Hepatocyte (in vitro differentiated cells): ENCODE measurements around the gene ATP8B4. TPM values are rescaled to one million over a fixed set of nuclear protein-coding genes. Genes with fewer than 3 reads are reported as not detected.

ENCODE experiments used
- DNase-seq: peaks from one replicate; pipeline ENCODE4 v3.0.0-alpha.2; 2016; ENCODE audit warnings: low spot score
- H2AFZ ChIP-seq: fragments of 200-600 bp; sonication (generic); 2 replicates; pipeline ENCODE4 v1.6.0; 2016; ENCODE audit warnings: antibody characterized with exemption, mild to moderate bottlenecking
- H3K27ac ChIP-seq: fragments of 200-600 bp; sonication (generic); 2 replicates; pipeline ENCODE4 v1.5.1; 2016; ENCODE audit warnings: mild to moderate bottlenecking
- H3K27me3 ChIP-seq: fragments of 200-600 bp; sonication (generic); 2 replicates; pipeline ENCODE4 v1.6.1; 2016
- H3K36me3 ChIP-seq: fragments of 200-600 bp; sonication (generic); replicated peaks from 2 replicates; pipeline ENCODE4 v1.5.1; 2016; ENCODE audit warnings: low read depth; ENCODE audit not compliant: insufficient read depth
- H3K4me1 ChIP-seq: fragments of 200-600 bp; sonication (generic); 2 replicates; pipeline ENCODE4 v1.5.1; 2016; ENCODE audit warnings: mild to moderate bottlenecking, moderate library complexity; ENCODE audit not compliant: insufficient read depth
- H3K4me2 ChIP-seq: fragments of 200-600 bp; sonication (generic); 2 replicates; pipeline ENCODE4 v1.6.0; 2016
- H3K4me3 ChIP-seq: fragments of 200-600 bp; sonication (generic); 2 replicates; pipeline ENCODE4 v1.5.1; 2016; ENCODE audit warnings: mild to moderate bottlenecking
- H3K79me2 ChIP-seq: fragments of 200-600 bp; sonication (generic); 2 replicates; pipeline ENCODE4 v1.6.0; 2017; ENCODE audit warnings: mild to moderate bottlenecking
- H3K9me2 ChIP-seq: fragments of 200-600 bp; sonication (generic); replicated peaks from 2 replicates; pipeline ENCODE4 v1.6.0; 2017; ENCODE audit warnings: mild to moderate bottlenecking; ENCODE audit not compliant: insufficient read depth
- H3K9me3 ChIP-seq: fragments of 200-600 bp; sonication (generic); 2 replicates; pipeline ENCODE4 v1.5.1; 2016; ENCODE audit warnings: low read depth, mild to moderate bottlenecking
- H4K20me1 ChIP-seq: fragments of 200-600 bp; sonication (generic); 2 replicates; pipeline ENCODE4 v1.6.0; 2016; ENCODE audit warnings: mild to moderate bottlenecking; ENCODE audit not compliant: insufficient read depth, poor library complexity, severe bottlenecking
- CTCF ChIP-seq: fragments of 200-600 bp; sonication (generic); IDR thresholded peaks from 2 replicates; pipeline ENCODE4 v1.5.1; 2016; ENCODE audit warnings: antibody characterized with exemption, mild to moderate bottlenecking; ENCODE audit not compliant: poor library complexity
- EZH2 ChIP-seq: fragments of 200-600 bp; sonication (generic); IDR thresholded peaks from 2 replicates; pipeline ENCODE4 v1.6.1; 2016; ENCODE audit warnings: antibody characterized with exemption, mild to moderate bottlenecking, borderline replicate concordance
- EZH2phosphoT487 ChIP-seq: fragments of 200-600 bp; sonication (generic); IDR thresholded peaks from one replicate; pipeline ENCODE4 v1.6.1; 2018; ENCODE audit warnings: antibody characterized with exemption, mild to moderate bottlenecking, low read depth, moderate library complexity; ENCODE audit not compliant: unreplicated experiment, severe bottlenecking
- WGBS: methylation state at CpG from one replicate; pipeline ENCODE4 v1.1.6; 2016; ENCODE audit warnings: low lambda C conversion rate; ENCODE audit errors: missing lambda C conversion rate; 5-methylcytosine and 5-hydroxymethylcytosine counted together
- polyA plus RNA-seq: library from polyadenylated mRNA; unstranded; fragments of >200 nt; fragmentation: Nextera tagmentation; extraction: Ambion mirVana; gene quantifications from 2 replicates; pipeline ENCODE4 v1.2.1, GENCODE V29; 2016
- total RNA-seq: library from RNA; depleted of rRNA; stranded (reverse); fragments of >200 nt; gene quantifications from 2 replicates; pipeline ENCODE4 v1.2.3, GENCODE V29; 2014

ATP8B4 gene
- total and polyA plus RNA-seq, 2 experiments from 2014 or later = 1.3 to 9.5 TPM

- no peak overlapping the region for H3K4me2 ChIP-seq
- H2AFZ ChIP-seq = no peak overlapping the region
- H3K4me1 ChIP-seq = no peaks in the 10 kb centered on the region
- no peak for DNase-seq
- no peaks in the 10 kb centered on the region for H3K9me2 ChIP-seq
- no peaks in the 10 kb centered on the region for H3K36me3 ChIP-seq
- H3K4me3 ChIP-seq = no peak overlapping the region
- no peaks in the 10 kb centered on the region for H4K20me1 ChIP-seq
- H3K27me3 ChIP-seq = no peaks in the 10 kb centered on the region
- 95% methylated on average over 2 of the region's 2 CpGs for WGBS
- TF ChIP-seq EZH2phosphoT487 = no peak
- H3K27ac ChIP-seq = no peak overlapping the region
- no peaks in the 10 kb centered on the region for H3K79me2 ChIP-seq
- H3K9me3 ChIP-seq = no peaks in the 10 kb centered on the region
Measured at GRCh38 chr15:49923671-49924070, 195.4 kb downstream of the ATP8B4 start.

- Histone ChIP-seq H3K27me3 (no peaks in the 10 kb centered on the region), H3K79me2 (no peaks in the 10 kb centered on the region), H2AFZ (no peak overlapping the region), H3K36me3 (no peaks in the 10 kb centered on the region), H3K4me2 (no peak overlapping the region), H4K20me1 (no peaks in the 10 kb centered on the region), H3K9me2 (no peaks in the 10 kb centered on the region), H3K27ac (no peak overlapping the region), H3K4me1 (no peaks in the 10 kb centered on the region), H3K4me3 (no peak overlapping the region), H3K9me3 (no peaks in the 10 kb centered on the region)
- no peak for DNase-seq
- 84% methylated on average over 2 of the region's 2 CpGs for WGBS
- TF ChIP-seq CTCF = no peak
- TF ChIP-seq EZH2 = no peak
- TF ChIP-seq EZH2phosphoT487 = no peak
Measured at GRCh38 chr15:49919034-49919433, 200.0 kb downstream of the ATP8B4 start.

- H3K27me3 ChIP-seq = no peaks in the 10 kb centered on the region
- no peak overlapping the region for H3K4me3 ChIP-seq
- H3K36me3 ChIP-seq = no peaks in the 10 kb centered on the region
- 50% methylated on average over 1 of the region's 1 CpG for WGBS
- no peaks in the 10 kb centered on the region for H3K9me2 ChIP-seq
- no peak overlapping the region for H3K27ac ChIP-seq
- no peak for TF ChIP-seq CTCF
- no peak for TF ChIP-seq EZH2
- no peak for TF ChIP-seq EZH2phosphoT487
- no peaks in the 10 kb centered on the region for H4K20me1 ChIP-seq
- no peaks in the 10 kb centered on the region for H3K4me1 ChIP-seq
- H3K9me3 ChIP-seq = no peaks in the 10 kb centered on the region
- H3K79me2 ChIP-seq = no peaks in the 10 kb centered on the region
- DNase-seq = no peak
- H3K4me2 ChIP-seq = no peak overlapping the region
- no peak overlapping the region for H2AFZ ChIP-seq
Measured at GRCh38 chr15:49918121-49918520, 200.9 kb downstream of the ATP8B4 start.

- Histone ChIP-seq H2AFZ (no peak overlapping the region), H3K79me2 (no peaks in the 10 kb centered on the region), H3K4me1 (no peaks in the 10 kb centered on the region), H3K9me2 (no peaks in the 10 kb centered on the region), H3K9me3 (no peaks in the 10 kb centered on the region), H4K20me1 (no peaks in the 10 kb centered on the region), H3K4me2 (no peak overlapping the region), H3K36me3 (no peaks in the 10 kb centered on the region), H3K27ac (no peak overlapping the region), H3K4me3 (no peak overlapping the region), H3K27me3 (no peaks in the 10 kb centered on the region)
- TF ChIP-seq EZH2 = no peak
- no peak for TF ChIP-seq EZH2phosphoT487
- no peak for TF ChIP-seq CTCF
- 81% methylated on average over 2 of the region's 2 CpGs for WGBS
- no peak for DNase-seq
Measured at GRCh38 chr15:49916998-49917397, 202.0 kb downstream of the ATP8B4 start.
